Measurements from ENCODE around the gene KDM4C. TPM values are rescaled to one million over a fixed set of nuclear protein-coding genes. Genes with fewer than 3 reads are reported as not detected.

The KDM4C gene
- total and polyA plus RNA-seq, 12 donors = 6.1 to 18.2 (median 14.6) TPM

GRCh38 chr9:6997330-6997729, 239.6 kb downstream of the KDM4C start:
- Histone ChIP-seq H3K36me3 (peaks cover 0 to 54% (median 5%) of the 10 kb centered on the region in 9 donors), H3K9me3 (no peaks in the 10 kb centered on the region), H3K4me1 (no peaks in the 10 kb centered on the region), H3K27me3 (no peaks in the 10 kb centered on the region), H3K4me3 (no peak overlapping the region), H3K27ac (no peak overlapping the region)
- no peak for TF ChIP-seq CTCF (IDR thresholded peaks at IDR 0.05)
- intact Hi-C loops (cut with DNase I) = no loop called here
- DNase-seq (no peak), ATAC-seq (no peak)
- WGBS, 2 donors = 94 to 96% methylated on average over 1 of the region's 1 CpG

- no peak for DNase-seq
Measured at GRCh38 chr9:6999794-7000193, 242.0 kb downstream of the KDM4C start.

GRCh38 chr9:7001571-7001970, 243.8 kb downstream of the KDM4C start:
- no peaks in the 10 kb centered on the region for H3K4me1 ChIP-seq
- DNase-seq (no peak), ATAC-seq (no peak)
- H3K27me3 ChIP-seq = no peaks in the 10 kb centered on the region
- peaks cover 0 to 37% (median 0%) of the 10 kb centered on the region in 9 donors for H3K36me3 ChIP-seq
- no peak overlapping the region for H3K27ac ChIP-seq
- H3K9me3 ChIP-seq = no peaks in the 10 kb centered on the region
- WGBS, 2 donors = 84 to 90% methylated on average over 1 of the region's 1 CpG
- H3K4me3 ChIP-seq = no peak overlapping the region
- TF ChIP-seq CTCF (IDR thresholded peaks at IDR 0.05) = no peak
- intact Hi-C loops (cut with DNase I) = no loop called here

More at GRCh38 chr9:6999794-7000193, 242.0 kb downstream of the KDM4C start:
- H3K4me3 ChIP-seq = no peak overlapping the region
- peaks cover 0 to 49% (median 5%) of the 10 kb centered on the region in 9 donors for H3K36me3 ChIP-seq
- H3K27me3 ChIP-seq = no peaks in the 10 kb centered on the region
- H3K4me1 ChIP-seq = no peaks in the 10 kb centered on the region
- 90% methylated on average over 2 of the region's 2 CpGs for WGBS, 2 donors
- intact Hi-C loops (cut with DNase I) = no loop called here
- H3K9me3 ChIP-seq = no peaks in the 10 kb centered on the region
- TF ChIP-seq CTCF (IDR thresholded peaks at IDR 0.05) = no peak
- ATAC-seq = no peak
- no peak overlapping the region for H3K27ac ChIP-seq

GRCh38 chr9:7003861-7004260, 246.1 kb downstream of the KDM4C start:
- Histone ChIP-seq H3K27ac (no peak overlapping the region), H3K27me3 (no peaks in the 10 kb centered on the region), H3K9me3 (peaks cover 0 to 4% (median 0%) of the 10 kb centered on the region in 11 donors), H3K36me3 (peaks cover 0 to 39% (median 8%) of the 10 kb centered on the region in 9 donors), H3K4me1 (no peaks in the 10 kb centered on the region), H3K4me3 (no peak overlapping the region)
- intact Hi-C loops (cut with DNase I) = no loop called here
- TF ChIP-seq CTCF (IDR thresholded peaks at IDR 0.05) = no peak
- ATAC-seq = no peak
- 80 to 83% methylated on average over 2 of the region's 2 CpGs for WGBS, 2 donors
- no peak for DNase-seq
